Nephron progenitor cell (in vitro differentiated cells): ENCODE results near the gene LMAN1.

Source experiments
- DNase-seq: peaks from one replicate; pipeline ENCODE4 v3.0.0; 2021
- H3K27ac Mint-ChIP-seq: 2 replicates; pipeline ENCODE4 v1.8.0; 2021; ENCODE audit warnings: mild to moderate bottlenecking, moderate library complexity, mixed read lengths
- H3K27me3 Mint-ChIP-seq: 2 replicates; pipeline ENCODE4 v1.8.0; 2021; ENCODE audit warnings: mild to moderate bottlenecking, low read depth, mixed read lengths; ENCODE audit not compliant: poor library complexity
- H3K36me3 Mint-ChIP-seq: 2 replicates; pipeline ENCODE4 v1.8.0; 2021; ENCODE audit warnings: low read depth, mixed read lengths
- H3K4me1 Mint-ChIP-seq: 2 replicates; pipeline ENCODE4 v1.8.0; 2021; ENCODE audit warnings: mixed read lengths
- H3K4me3 Mint-ChIP-seq: 2 replicates; pipeline ENCODE4 v1.8.0; 2021; ENCODE audit warnings: mild to moderate bottlenecking, moderate library complexity, mixed read lengths
- H3K9me3 Mint-ChIP-seq: 2 replicates; pipeline ENCODE4 v1.8.0; 2021; ENCODE audit warnings: mild to moderate bottlenecking, moderate library complexity, mixed read lengths
- CTCF ChIP-seq: fragments of 200-600 bp; sonication (generic); IDR thresholded peaks from 2 replicates; pipeline ENCODE4 v1.5.0; 2021; ENCODE audit warnings: antibody characterized with exemption

LMAN1 gene

DNA sequence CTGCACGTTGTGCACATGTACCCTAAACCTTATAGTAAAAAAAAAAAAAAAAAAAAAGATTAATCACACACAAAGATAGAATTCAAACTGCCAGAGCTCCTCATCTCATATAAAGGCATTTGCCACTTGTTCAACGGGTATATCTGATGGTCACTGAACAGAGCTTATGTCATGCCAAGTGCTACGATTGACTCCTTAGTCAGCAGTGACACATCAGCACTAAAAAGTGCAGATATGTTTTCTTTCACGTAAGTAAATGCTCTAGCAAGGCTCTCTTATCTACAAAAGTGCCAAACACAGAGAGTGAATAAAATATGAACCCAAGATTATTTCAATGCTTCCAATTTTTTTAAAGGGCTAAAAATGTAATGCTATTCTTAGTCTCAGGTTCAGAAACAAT is 1.1 kb downstream of the LMAN1 start:
- no peak for TF ChIP-seq CTCF
- peaks cover 9% of the 10 kb centered on the region for H3K27me3 Mint-ChIP-seq
- peaks cover 8% of the 10 kb centered on the region for H3K9me3 Mint-ChIP-seq
- H3K4me1 Mint-ChIP-seq = peaks cover 25% of the 10 kb centered on the region
- H3K4me3 Mint-ChIP-seq = peak overlapping the region; percentile 98
- DNase-seq = no peak
- peak overlapping the region; percentile 99 for H3K27ac Mint-ChIP-seq
- peaks cover 18% of the 10 kb centered on the region for H3K36me3 Mint-ChIP-seq

DNA sequence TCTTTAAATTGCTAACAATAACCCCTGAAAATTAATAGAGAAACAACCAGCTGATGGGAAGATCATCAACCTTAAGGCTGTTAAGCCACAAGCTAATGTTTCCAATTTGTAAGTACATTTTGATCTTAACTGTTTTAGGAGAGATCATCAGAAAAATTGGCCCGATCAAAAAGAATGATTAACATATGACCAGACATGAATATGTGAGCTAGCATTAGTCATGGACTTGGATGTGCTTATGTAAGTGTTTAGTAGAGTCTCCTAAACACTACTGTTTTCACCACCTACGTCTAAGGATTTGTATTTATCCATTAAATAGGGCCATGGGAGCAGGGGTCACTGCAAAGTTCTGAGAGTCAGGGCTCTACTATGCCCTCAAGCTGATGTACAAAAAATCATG is 4.3 kb downstream of the LMAN1 start:
- TF ChIP-seq CTCF = no peak
- Mint-ChIP-seq H3K36me3 (peaks cover 47% of the 10 kb centered on the region), H3K4me1 (peaks cover 25% of the 10 kb centered on the region), H3K9me3 (peaks cover 2% of the 10 kb centered on the region), H3K4me3 (no peak overlapping the region), H3K27ac (no peak overlapping the region), H3K27me3 (peaks cover 4% of the 10 kb centered on the region)
- DNase-seq = no peak

DNA sequence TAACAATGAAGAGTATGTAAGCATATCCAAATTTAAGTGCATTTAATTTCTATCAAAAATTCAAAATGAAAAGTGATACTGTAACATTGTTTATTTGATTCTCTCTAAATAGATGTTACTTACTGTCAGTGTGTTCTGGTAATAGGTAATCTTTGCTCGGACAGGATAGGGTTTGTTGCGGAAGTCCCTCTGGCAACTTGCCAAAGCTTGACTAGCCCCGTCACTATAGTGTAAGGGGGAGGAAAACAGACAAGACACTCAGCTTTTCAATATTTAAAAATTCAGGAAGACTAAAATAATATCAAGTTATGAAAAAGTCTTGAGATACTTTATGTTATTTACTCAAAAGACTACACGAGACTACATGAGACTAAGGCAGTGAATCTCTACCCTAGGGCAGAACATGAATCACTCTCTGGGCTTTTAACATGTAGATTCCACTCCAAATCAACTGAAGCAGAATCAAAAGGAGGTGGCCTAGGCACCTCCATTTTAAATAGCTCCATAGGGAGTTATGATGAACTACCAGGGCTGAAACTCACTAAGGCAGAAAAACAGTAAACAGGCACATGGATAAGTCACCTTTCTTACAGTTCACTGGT is 5.9 kb downstream of the LMAN1 start:
- peaks cover 22% of the 10 kb centered on the region for H3K4me1 Mint-ChIP-seq
- no peaks in the 10 kb centered on the region for H3K9me3 Mint-ChIP-seq
- no peak for DNase-seq
- no peak for TF ChIP-seq CTCF
- H3K27ac Mint-ChIP-seq = peak overlapping the region; percentile 61
- peaks cover 63% of the 10 kb centered on the region for H3K36me3 Mint-ChIP-seq
- no peak overlapping the region for H3K4me3 Mint-ChIP-seq
- H3K27me3 Mint-ChIP-seq = no peaks in the 10 kb centered on the region

DNA sequence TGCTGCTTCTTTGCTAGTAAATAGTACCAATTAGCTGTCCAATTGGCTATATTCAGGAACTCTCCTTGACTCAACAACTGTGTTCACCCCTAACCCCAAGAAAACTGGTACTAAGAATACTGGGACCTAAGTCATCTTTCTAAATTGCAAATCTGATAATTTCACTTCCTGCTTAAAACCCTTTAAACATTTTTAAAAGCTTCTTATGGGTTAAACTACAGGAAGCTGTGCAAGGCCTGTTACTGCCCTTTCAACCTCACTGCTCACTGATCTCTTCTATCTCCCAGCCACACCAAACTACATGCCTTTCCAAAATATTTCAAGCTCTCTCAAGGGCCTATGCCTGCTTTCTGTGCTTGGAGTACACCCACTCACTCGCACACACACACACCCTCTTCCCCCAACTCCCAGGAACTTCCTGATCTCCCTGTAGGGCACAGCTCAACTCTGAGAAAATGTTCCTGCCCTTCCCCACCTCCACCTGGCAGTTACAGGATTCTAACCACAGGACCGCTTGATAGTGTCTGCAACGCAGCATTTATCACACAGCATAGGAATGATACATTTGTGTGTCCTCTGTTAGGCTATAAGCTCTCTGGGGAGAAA is 6.7 kb downstream of the LMAN1 start:
- H3K4me1 Mint-ChIP-seq = peaks cover 14% of the 10 kb centered on the region
- no peak for DNase-seq
- H3K36me3 Mint-ChIP-seq = peaks cover 71% of the 10 kb centered on the region
- no peak overlapping the region for H3K4me3 Mint-ChIP-seq
- H3K9me3 Mint-ChIP-seq = no peaks in the 10 kb centered on the region
- H3K27me3 Mint-ChIP-seq = no peaks in the 10 kb centered on the region
- TF ChIP-seq CTCF = no peak
- H3K27ac Mint-ChIP-seq = peak overlapping the region; percentile 53

DNA sequence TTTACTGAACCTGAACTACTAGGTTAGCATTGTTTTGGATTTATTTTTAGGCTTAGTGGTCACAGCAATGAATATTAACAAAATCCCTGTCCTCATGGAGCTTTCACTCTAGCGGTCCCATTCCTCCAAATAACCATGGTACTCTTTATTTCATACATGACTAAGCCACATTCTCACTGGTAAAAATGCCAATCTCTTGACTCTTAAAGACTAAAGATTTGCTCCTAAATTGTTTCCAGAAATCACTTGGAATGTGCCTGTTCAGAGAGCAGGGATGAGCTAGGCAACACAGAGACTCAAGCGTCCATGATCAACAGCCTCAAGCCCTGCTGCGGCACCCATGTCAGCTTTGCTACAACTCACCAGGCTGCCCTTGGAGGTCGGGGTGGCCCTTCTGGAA is 13.5 kb downstream of the LMAN1 start:
- H3K27me3 Mint-ChIP-seq = no peaks in the 10 kb centered on the region
- peaks cover 55% of the 10 kb centered on the region for H3K9me3 Mint-ChIP-seq
- H3K4me1 Mint-ChIP-seq = no peaks in the 10 kb centered on the region
- H3K4me3 Mint-ChIP-seq = no peak overlapping the region
- peaks cover 98% of the 10 kb centered on the region for H3K36me3 Mint-ChIP-seq
- DNase-seq = no peak
- no peak for TF ChIP-seq CTCF
- no peak overlapping the region for H3K27ac Mint-ChIP-seq

- Mint-ChIP-seq H3K4me1 (no peaks in the 10 kb centered on the region), H3K36me3 (peaks cover 100% of the 10 kb centered on the region), H3K27ac (no peak overlapping the region), H3K27me3 (no peaks in the 10 kb centered on the region), H3K4me3 (no peak overlapping the region), H3K9me3 (peaks cover 60% of the 10 kb centered on the region)
- no peak for TF ChIP-seq CTCF
- DNase-seq = no peak
These were observed 14.1 kb downstream of the LMAN1 start for GRCh38 chr18:59344996-59345395.
